Stimulated activated CD4-positive, alpha-beta T cell treated with anti-CD3 and anti-CD28 coated beads, TNF-alpha, amount 100 ng/mL, for 48 hours (primary cell): ENCODE measurements around the gene CEACAM8.
"Not testable (repeated sequence)": the region's sequence is repeated elsewhere in the genome, so short reads cannot be mapped to it uniquely, and the experiment has no call there.

ENCODE experiments used
- DNase-seq, 3 donors: peaks; one replicate each; pipeline ENCODE4 v3.0.0-alpha.2; 2020; ENCODE audit warnings: low read depth in 3 of 3

Gene CEACAM8

GRCh38 chr19:42594617-42595489 is at the start of gene CEACAM8:
TSS of gene CEACAM8 (minus strand) at chr19:42594924. CDS start at chr19:42594828, 96 bp downstream.
- DNase-seq = no peak

GRCh38 chr19:42639324-42640092 is 44.8 kb upstream of the CEACAM8 start:
- not testable (repeated sequence) for DNase-seq

- no peak for DNase-seq
Measured at GRCh38 chr19:42635233-42635539, 40.5 kb upstream of the CEACAM8 start.

- peak; percentile 8 to 53 (median 30) for DNase-seq
Measured at GRCh38 chr19:42634409-42635232, 39.9 kb upstream of the CEACAM8 start.

GRCh38 chr19:42629191-42629590 is 34.5 kb upstream of the CEACAM8 start:
- DNase-seq = no peak

- DNase-seq = peak in 2 of 3 donors; percentile 6 to 17
Measured at GRCh38 chr19:42628411-42629140, 33.9 kb upstream of the CEACAM8 start.

- no peak for DNase-seq
Measured at GRCh38 chr19:42627916-42628315, 33.2 kb upstream of the CEACAM8 start.

GRCh38 chr19:42626181-42626580 is 31.5 kb upstream of the CEACAM8 start:
- no peak for DNase-seq

- DNase-seq = no peak
Measured at GRCh38 chr19:42619271-42619670, 24.5 kb upstream of the CEACAM8 start.

GRCh38 chr19:42613666-42614065 is 18.9 kb upstream of the CEACAM8 start:
- no peak for DNase-seq

GRCh38 chr19:42610401-42610915 is 15.7 kb upstream of the CEACAM8 start:
- not testable (repeated sequence) for DNase-seq

- DNase-seq = peak; percentile 40 to 60 (median 42)
Measured at GRCh38 chr19:42606660-42607351, 12.1 kb upstream of the CEACAM8 start.

- peak in 1 of 3 donors; percentile 19 for DNase-seq
Measured at GRCh38 chr19:42601811-42602443, 7.2 kb upstream of the CEACAM8 start.

GRCh38 chr19:42596391-42597072 is 1.8 kb upstream of the CEACAM8 start:
- peak in 2 of 3 donors; percentile 2 to 13 for DNase-seq

- no peak for DNase-seq
Measured at GRCh38 chr19:42595550-42596172, 937 bp upstream of the CEACAM8 start.

- DNase-seq = no peak
Measured at GRCh38 chr19:42589792-42590191, 4.9 kb downstream of the CEACAM8 start.

GRCh38 chr19:42584466-42584865 is 10.3 kb downstream of the CEACAM8 start:
- DNase-seq = no peak

GRCh38 chr19:42577016-42577415 is 17.7 kb downstream of the CEACAM8 start:
- no peak for DNase-seq

GRCh38 chr19:42576241-42576640 is 18.5 kb downstream of the CEACAM8 start:
- no peak for DNase-seq
